ENCODE data around the gene LRRC74B. TPM values are rescaled to one million over a fixed set of nuclear protein-coding genes. Genes with fewer than 3 reads are reported as not detected.
"Not testable (repeated sequence)": the region's sequence is repeated elsewhere in the genome, so short reads cannot be mapped to it uniquely, and the experiment has no call there.

LRRC74B gene
- polyA plus RNA-seq, 3 donors = not detected

GRCh38 chr22:21069375-21069774 lies 23.6 kb downstream of the LRRC74B start:
- TF ChIP-seq, protein P1, sequence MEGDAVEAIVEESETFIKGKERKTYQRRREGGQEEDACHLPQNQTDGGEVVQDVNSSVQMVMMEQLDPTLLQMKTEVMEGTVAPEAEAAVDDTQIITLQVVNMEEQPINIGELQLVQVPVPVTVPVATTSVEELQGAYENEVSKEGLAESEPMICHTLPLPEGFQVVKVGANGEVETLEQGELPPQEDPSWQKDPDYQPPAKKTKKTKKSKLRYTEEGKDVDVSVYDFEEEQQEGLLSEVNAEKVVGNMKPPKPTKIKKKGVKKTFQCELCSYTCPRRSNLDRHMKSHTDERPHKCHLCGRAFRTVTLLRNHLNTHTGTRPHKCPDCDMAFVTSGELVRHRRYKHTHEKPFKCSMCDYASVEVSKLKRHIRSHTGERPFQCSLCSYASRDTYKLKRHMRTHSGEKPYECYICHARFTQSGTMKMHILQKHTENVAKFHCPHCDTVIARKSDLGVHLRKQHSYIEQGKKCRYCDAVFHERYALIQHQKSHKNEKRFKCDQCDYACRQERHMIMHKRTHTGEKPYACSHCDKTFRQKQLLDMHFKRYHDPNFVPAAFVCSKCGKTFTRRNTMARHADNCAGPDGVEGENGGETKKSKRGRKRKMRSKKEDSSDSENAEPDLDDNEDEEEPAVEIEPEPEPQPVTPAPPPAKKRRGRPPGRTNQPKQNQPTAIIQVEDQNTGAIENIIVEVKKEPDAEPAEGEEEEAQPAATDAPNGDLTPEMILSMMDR (IDR thresholded peaks at IDR 0.05) = no peak

GRCh38 chr22:21070690-21071615 lies 25.2 kb downstream of the LRRC74B start:
- no peaks in the 10 kb centered on the region for H3K36me3 ChIP-seq (replicated peaks in 1 of 2; ENCODE audit: control insufficient read depth in 1 of 2, insufficient read depth in 2 of 2, low read length in 2 of 2)
- peak overlapping the region in 1 of 7 donors; percentile 15 for H3K27ac Mint-ChIP-seq
- intact Hi-C loops (cut with micrococcal nuclease) = no loop called here
- H3K27me3 Mint-ChIP-seq (ENCODE audit: low read depth in 3 of 3) = peaks cover 1 to 6% (median 2%) of the 10 kb centered on the region in 3 donors
- no peaks in the 10 kb centered on the region for H3K36me3 Mint-ChIP-seq
- no peaks in the 10 kb centered on the region for H3K79me2 ChIP-seq (ENCODE audit: insufficient read depth, low read length)
- peaks cover 6% of the 10 kb centered on the region for H3K4me1 Mint-ChIP-seq
- no peak overlapping the region for H3K9ac ChIP-seq (ENCODE audit: insufficient read depth, low read length, poor library complexity, severe bottlenecking)
- WGBS (ENCODE audit: insufficient coverage) = 93% methylated on average over 15 of the region's 17 CpGs
- no peaks in the 10 kb centered on the region for H4K20me1 ChIP-seq (ENCODE audit: insufficient read depth, low read length)
- no peaks in the 10 kb centered on the region for H3K27me3 ChIP-seq (ENCODE audit: control insufficient read depth in 2 of 2, insufficient read depth in 2 of 2, low read length in 2 of 2)
- TF ChIP-seq, protein P1 (IDR thresholded peaks at IDR 0.05) = no peak
- no peaks in the 10 kb centered on the region for H3K9me3 ChIP-seq (replicated peaks in 1 of 2; ENCODE audit: control insufficient read depth in 1 of 2, insufficient read depth in 1 of 2, low read length in 2 of 2)
- peaks cover 4 to 8% of the 10 kb centered on the region in 2 donors for H3K4me1 ChIP-seq (ENCODE audit: control insufficient read depth in 1 of 2, insufficient read depth in 2 of 2, low read length in 2 of 2)
- H3K27ac ChIP-seq (ENCODE audit: low read depth in 1 of 2, low read length in 2 of 2) = no peak overlapping the region
- no peak overlapping the region for H2AFZ ChIP-seq (ENCODE audit: insufficient read depth, low read depth, low read length, poor library complexity, severe bottlenecking)
- H3K9me3 Mint-ChIP-seq = peaks cover 0 to 5% (median 0%) of the 10 kb centered on the region in 7 donors
- H3K4me3 Mint-ChIP-seq = no peak overlapping the region
- no peak overlapping the region for H3K4me2 ChIP-seq (replicated peaks; ENCODE audit: extremely low read depth, low read length, poor library complexity, severe bottlenecking)
- no peak for DNase-seq
- no peak overlapping the region for H3K4me3 ChIP-seq (replicated peaks in 1 of 3; ENCODE audit: low read depth in 2 of 3, low read length in 3 of 3)

More at GRCh38 chr22:21069375-21069774, 23.6 kb downstream of the LRRC74B start:
- Histone ChIP-seq H2AFZ (ENCODE audit: insufficient read depth, low read depth, low read length, poor library complexity, severe bottlenecking) (no peak overlapping the region), H3K9me3 (replicated peaks in 1 of 2; ENCODE audit: control insufficient read depth in 1 of 2, insufficient read depth in 1 of 2, low read length in 2 of 2) (no peaks in the 10 kb centered on the region), H3K4me1 (ENCODE audit: control insufficient read depth in 1 of 2, insufficient read depth in 2 of 2, low read length in 2 of 2) (peaks cover 4 to 8% of the 10 kb centered on the region in 2 donors), H3K27ac (ENCODE audit: low read depth in 1 of 2, low read length in 2 of 2) (no peak overlapping the region), H3K27me3 (ENCODE audit: control insufficient read depth in 2 of 2, insufficient read depth in 2 of 2, low read length in 2 of 2) (no peaks in the 10 kb centered on the region), H3K4me3 (replicated peaks in 1 of 3; ENCODE audit: low read depth in 2 of 3, low read length in 3 of 3) (no peak overlapping the region), H3K79me2 (ENCODE audit: insufficient read depth, low read length) (no peaks in the 10 kb centered on the region), H3K4me2 (replicated peaks; ENCODE audit: extremely low read depth, low read length, poor library complexity, severe bottlenecking) (no peak overlapping the region), H3K9ac (ENCODE audit: insufficient read depth, low read length, poor library complexity, severe bottlenecking) (no peak overlapping the region), H3K36me3 (replicated peaks in 1 of 2; ENCODE audit: control insufficient read depth in 1 of 2, insufficient read depth in 2 of 2, low read length in 2 of 2) (no peaks in the 10 kb centered on the region), H4K20me1 (ENCODE audit: insufficient read depth, low read length) (no peaks in the 10 kb centered on the region)
- no CpG with 5 or more reads among the region's 5 CpGs for WGBS (ENCODE audit: insufficient coverage)
- DNase-seq = no peak
- peaks cover 4 to 10% (median 4%) of the 10 kb centered on the region in 3 donors for H3K27me3 Mint-ChIP-seq (ENCODE audit: low read depth in 3 of 3)
- H3K27ac Mint-ChIP-seq = no peak overlapping the region
- H3K4me3 Mint-ChIP-seq = peak overlapping the region in 1 of 2 donors; percentile 15
- peaks cover 6% of the 10 kb centered on the region for H3K4me1 Mint-ChIP-seq
- intact Hi-C loops (cut with micrococcal nuclease) = no loop called here
- no peaks in the 10 kb centered on the region for H3K36me3 Mint-ChIP-seq
- peaks cover 0 to 5% (median 0%) of the 10 kb centered on the region in 7 donors for H3K9me3 Mint-ChIP-seq

- H3K4me2 ChIP-seq (replicated peaks; ENCODE audit: extremely low read depth, low read length, poor library complexity, severe bottlenecking); H3K79me2 ChIP-seq (ENCODE audit: insufficient read depth, low read length); H3K4me3 ChIP-seq (replicated peaks in 1 of 3; ENCODE audit: low read depth in 2 of 3, low read length in 3 of 3); H4K20me1 ChIP-seq (ENCODE audit: insufficient read depth, low read length); H3K9me3 Mint-ChIP-seq; H3K27ac ChIP-seq (ENCODE audit: low read depth in 1 of 2, low read length in 2 of 2); H3K4me1 Mint-ChIP-seq; H3K9me3 ChIP-seq (replicated peaks in 1 of 2; ENCODE audit: control insufficient read depth in 1 of 2, insufficient read depth in 1 of 2, low read length in 2 of 2); H3K9ac ChIP-seq (ENCODE audit: insufficient read depth, low read length, poor library complexity, severe bottlenecking); intact Hi-C loops (cut with micrococcal nuclease); H2AFZ ChIP-seq (ENCODE audit: insufficient read depth, low read depth, low read length, poor library complexity, severe bottlenecking); H3K27ac Mint-ChIP-seq; H3K27me3 ChIP-seq (ENCODE audit: control insufficient read depth in 2 of 2, insufficient read depth in 2 of 2, low read length in 2 of 2); H3K36me3 ChIP-seq (replicated peaks in 1 of 2; ENCODE audit: control insufficient read depth in 1 of 2, insufficient read depth in 2 of 2, low read length in 2 of 2); DNase-seq; H3K36me3 Mint-ChIP-seq; H3K4me1 ChIP-seq (ENCODE audit: control insufficient read depth in 1 of 2, insufficient read depth in 2 of 2, low read length in 2 of 2); H3K4me3 Mint-ChIP-seq; H3K27me3 Mint-ChIP-seq (ENCODE audit: low read depth in 3 of 3): not testable (repeated sequence)
- WGBS (ENCODE audit: insufficient coverage) = no CpG with 5 or more reads among the region's 8 CpGs
Measured at GRCh38 chr22:21071796-21072195, 26.1 kb downstream of the LRRC74B start.

Measured in CD14-positive monocyte (primary cell).